ENCODE data around the gene SEZ6.
"Not testable (repeated sequence)": the region's sequence is repeated elsewhere in the genome, so short reads cannot be mapped to it uniquely, and the experiment has no call there.

SEZ6 gene

GRCh38 chr17:28937044-28937729 lies 68.6 kb downstream of the SEZ6 start:
- H3K27me3 ChIP-seq (ENCODE audit: control insufficient read depth in 3 of 3, insufficient read depth in 3 of 3, low read depth in 1 of 3, low read length in 3 of 3): no peaks in the 10 kb centered on the region
- H2BK15ac ChIP-seq (ENCODE audit: low read length): no peak overlapping the region
- H3K79me1 ChIP-seq (ENCODE audit: low read depth, low read length): no peaks in the 10 kb centered on the region
- no peak for DNase-seq (ENCODE audit: low spot score)
- H3K18ac ChIP-seq (ENCODE audit: low read length): no peak overlapping the region
- H3K4ac ChIP-seq (ENCODE audit: low read length): no peak overlapping the region
- no peak overlapping the region for H3K4me2 ChIP-seq (ENCODE audit: insufficient read depth, low read length, poor library complexity, severe bottlenecking)
- H3K9me3 ChIP-seq (replicated peaks in 1 of 2; ENCODE audit: control insufficient read depth in 2 of 2, insufficient read depth in 1 of 2, low read depth in 1 of 2, low read length in 2 of 2): no peaks in the 10 kb centered on the region
- no peak overlapping the region for H2BK12ac ChIP-seq (ENCODE audit: low read length)
- no peak overlapping the region for H2BK120ac ChIP-seq (ENCODE audit: low read depth, low read length)
- H3K14ac ChIP-seq (ENCODE audit: low read length): no peak overlapping the region
- H2AFZ ChIP-seq (ENCODE audit: low read length): no peak overlapping the region
- no peak overlapping the region for H4K8ac ChIP-seq (ENCODE audit: low read depth, low read length)
- no CpG with 5 or more reads among the region's 5 CpGs for WGBS, 2 donors (ENCODE audit: extremely low coverage in 2 of 2, insufficient read length in 2 of 2, insufficient replicate concordance in 1 of 2)
- no peak overlapping the region for H3K23ac ChIP-seq (ENCODE audit: low read depth, low read length, poor library complexity)
- no peak overlapping the region for H3K9ac ChIP-seq (ENCODE audit: low read depth, low read length, poor library complexity)
- no peak overlapping the region for H3K27ac ChIP-seq (replicated peaks; ENCODE audit: low read length)
- no peak overlapping the region for H3K4me3 ChIP-seq (ENCODE audit: low read length in 2 of 2)
- peaks cover 0 to 73% of the 10 kb centered on the region in 2 donors for H3K36me3 ChIP-seq (replicated peaks in 1 of 2; ENCODE audit: control insufficient read depth in 2 of 2, insufficient read depth in 2 of 2, low read length in 2 of 2)
- no peak overlapping the region for H4K91ac ChIP-seq (ENCODE audit: low read depth, low read length, poor library complexity)
- H2AK5ac ChIP-seq (ENCODE audit: low read depth, low read length): no peak overlapping the region
- peaks cover 25 to 45% of the 10 kb centered on the region in 2 donors for H3K4me1 ChIP-seq (ENCODE audit: control insufficient read depth in 2 of 2, insufficient read depth in 1 of 2, low read depth in 1 of 2, low read length in 2 of 2)
- no peak overlapping the region for H2BK5ac ChIP-seq (ENCODE audit: low read length)

GRCh38 chr17:28935744-28936460 lies 69.9 kb downstream of the SEZ6 start:
- Histone ChIP-seq H4K8ac (ENCODE audit: low read depth, low read length) (no peak overlapping the region), H3K9me3 (replicated peaks in 1 of 2; ENCODE audit: control insufficient read depth in 2 of 2, insufficient read depth in 1 of 2, low read depth in 1 of 2, low read length in 2 of 2) (no peaks in the 10 kb centered on the region), H2AFZ (ENCODE audit: low read length) (no peak overlapping the region), H3K14ac (ENCODE audit: low read length) (no peak overlapping the region), H2BK120ac (ENCODE audit: low read depth, low read length) (no peak overlapping the region), H3K4ac (ENCODE audit: low read length) (no peak overlapping the region), H3K79me1 (ENCODE audit: low read depth, low read length) (no peaks in the 10 kb centered on the region), H3K36me3 (replicated peaks in 1 of 2; ENCODE audit: control insufficient read depth in 2 of 2, insufficient read depth in 2 of 2, low read length in 2 of 2) (peaks cover 0 to 72% of the 10 kb centered on the region in 2 donors), H2BK5ac (ENCODE audit: low read length) (no peak overlapping the region), H3K18ac (ENCODE audit: low read length) (no peak overlapping the region), H3K27me3 (ENCODE audit: control insufficient read depth in 3 of 3, insufficient read depth in 3 of 3, low read depth in 1 of 3, low read length in 3 of 3) (no peaks in the 10 kb centered on the region), H2AK5ac (ENCODE audit: low read depth, low read length) (no peak overlapping the region), H3K4me2 (ENCODE audit: insufficient read depth, low read length, poor library complexity, severe bottlenecking) (no peak overlapping the region), H3K4me1 (ENCODE audit: control insufficient read depth in 2 of 2, insufficient read depth in 1 of 2, low read depth in 1 of 2, low read length in 2 of 2) (peaks cover 25 to 39% of the 10 kb centered on the region in 2 donors), H3K23ac (ENCODE audit: low read depth, low read length, poor library complexity) (no peak overlapping the region), H3K27ac (replicated peaks; ENCODE audit: low read length) (no peak overlapping the region), H3K9ac (ENCODE audit: low read depth, low read length, poor library complexity) (no peak overlapping the region), H2BK15ac (ENCODE audit: low read length) (no peak overlapping the region), H4K91ac (ENCODE audit: low read depth, low read length, poor library complexity) (no peak overlapping the region), H2BK12ac (ENCODE audit: low read length) (no peak overlapping the region), H3K4me3 (ENCODE audit: low read length in 2 of 2) (no peak overlapping the region)
- no CpG with 5 or more reads among the region's 8 CpGs for WGBS, 2 donors (ENCODE audit: extremely low coverage in 2 of 2, insufficient read length in 2 of 2, insufficient replicate concordance in 1 of 2)
- DNase-seq (ENCODE audit: low spot score): no peak

- peaks cover 0 to 76% of the 10 kb centered on the region in 2 donors for H3K36me3 ChIP-seq (replicated peaks in 1 of 2; ENCODE audit: control insufficient read depth in 2 of 2, insufficient read depth in 2 of 2, low read length in 2 of 2)
- not testable (repeated sequence) for H3K9me3 ChIP-seq (replicated peaks in 1 of 2; ENCODE audit: control insufficient read depth in 2 of 2, insufficient read depth in 1 of 2, low read depth in 1 of 2, low read length in 2 of 2); H4K91ac ChIP-seq (ENCODE audit: low read depth, low read length, poor library complexity); H4K8ac ChIP-seq (ENCODE audit: low read depth, low read length); H3K27me3 ChIP-seq (ENCODE audit: control insufficient read depth in 3 of 3, insufficient read depth in 3 of 3, low read depth in 1 of 3, low read length in 3 of 3); H3K9ac ChIP-seq (ENCODE audit: low read depth, low read length, poor library complexity); H2AFZ ChIP-seq (ENCODE audit: low read length); H2BK15ac ChIP-seq (ENCODE audit: low read length); H2BK5ac ChIP-seq (ENCODE audit: low read length); H2AK5ac ChIP-seq (ENCODE audit: low read depth, low read length); H3K23ac ChIP-seq (ENCODE audit: low read depth, low read length, poor library complexity); H3K4me3 ChIP-seq (ENCODE audit: low read length in 2 of 2); H3K79me1 ChIP-seq (ENCODE audit: low read depth, low read length); H3K4me2 ChIP-seq (ENCODE audit: insufficient read depth, low read length, poor library complexity, severe bottlenecking); H2BK12ac ChIP-seq (ENCODE audit: low read length); H3K14ac ChIP-seq (ENCODE audit: low read length); H3K4ac ChIP-seq (ENCODE audit: low read length); DNase-seq (ENCODE audit: low spot score); H3K18ac ChIP-seq (ENCODE audit: low read length); H3K27ac ChIP-seq (replicated peaks; ENCODE audit: low read length); H2BK120ac ChIP-seq (ENCODE audit: low read depth, low read length)
- peaks cover 15 to 26% of the 10 kb centered on the region in 2 donors for H3K4me1 ChIP-seq (ENCODE audit: control insufficient read depth in 2 of 2, insufficient read depth in 1 of 2, low read depth in 1 of 2, low read length in 2 of 2)
- no CpG with 5 or more reads among the region's 8 CpGs for WGBS, 2 donors (ENCODE audit: extremely low coverage in 2 of 2, insufficient read length in 2 of 2, insufficient replicate concordance in 1 of 2)
These were observed 71.3 kb downstream of the SEZ6 start for GRCh38 chr17:28934508-28934907.

- no peak overlapping the region for H3K9ac ChIP-seq (ENCODE audit: low read depth, low read length, poor library complexity)
- no peak overlapping the region for H2AK5ac ChIP-seq (ENCODE audit: low read depth, low read length)
- peaks cover 9 to 77% of the 10 kb centered on the region in 2 donors for H3K36me3 ChIP-seq (replicated peaks in 1 of 2; ENCODE audit: control insufficient read depth in 2 of 2, insufficient read depth in 2 of 2, low read length in 2 of 2)
- H4K8ac ChIP-seq (ENCODE audit: low read depth, low read length): no peak overlapping the region
- WGBS, 2 donors (ENCODE audit: extremely low coverage in 2 of 2, insufficient read length in 2 of 2, insufficient replicate concordance in 1 of 2): no CpG with 5 or more reads among the region's 2 CpGs
- H3K18ac ChIP-seq (ENCODE audit: low read length): no peak overlapping the region
- H3K23ac ChIP-seq (ENCODE audit: low read depth, low read length, poor library complexity): no peak overlapping the region
- H2AFZ ChIP-seq (ENCODE audit: low read length): no peak overlapping the region
- no peak overlapping the region for H3K4me3 ChIP-seq (ENCODE audit: low read length in 2 of 2)
- no peak overlapping the region for H3K27ac ChIP-seq (replicated peaks; ENCODE audit: low read length)
- no peak overlapping the region for H2BK12ac ChIP-seq (ENCODE audit: low read length)
- H3K9me3 ChIP-seq (replicated peaks in 1 of 2; ENCODE audit: control insufficient read depth in 2 of 2, insufficient read depth in 1 of 2, low read depth in 1 of 2, low read length in 2 of 2): no peaks in the 10 kb centered on the region
- H2BK120ac ChIP-seq (ENCODE audit: low read depth, low read length): no peak overlapping the region
- no peak overlapping the region for H3K4me2 ChIP-seq (ENCODE audit: insufficient read depth, low read length, poor library complexity, severe bottlenecking)
- H3K4me1 ChIP-seq (ENCODE audit: control insufficient read depth in 2 of 2, insufficient read depth in 1 of 2, low read depth in 1 of 2, low read length in 2 of 2): no peaks in the 10 kb centered on the region
- H3K14ac ChIP-seq (ENCODE audit: low read length): no peak overlapping the region
- no peak overlapping the region for H4K91ac ChIP-seq (ENCODE audit: low read depth, low read length, poor library complexity)
- H3K4ac ChIP-seq (ENCODE audit: low read length): no peak overlapping the region
- no peak overlapping the region for H2BK15ac ChIP-seq (ENCODE audit: low read length)
- H2BK5ac ChIP-seq (ENCODE audit: low read length): no peak overlapping the region
- no peaks in the 10 kb centered on the region for H3K79me1 ChIP-seq (ENCODE audit: low read depth, low read length)
- DNase-seq (ENCODE audit: low spot score): no peak
- no peaks in the 10 kb centered on the region for H3K27me3 ChIP-seq (ENCODE audit: control insufficient read depth in 3 of 3, insufficient read depth in 3 of 3, low read depth in 1 of 3, low read length in 3 of 3)
These were observed 76.0 kb downstream of the SEZ6 start for GRCh38 chr17:28929787-28930186.

Data from neuronal stem cell (in vitro differentiated cells).